ENCODE results near the gene SCAMP5. TPM values are rescaled to one million over a fixed set of nuclear protein-coding genes. Genes with fewer than 3 reads are reported as not detected.

The SCAMP5 gene
- total and polyA plus RNA-seq, 2 of the 13 experiments (the other 11 are each of a cell fraction or from before 2014, with no cell fraction given): 34.3 to 49.0 TPM

GRCh38 chr15:75065467-75065850 is 70.1 kb downstream of the SCAMP5 start (continued):
- TF ChIP-seq HOXA9 (CRISPR knock-in tag; IDR thresholded peaks at IDR 0.05; ENCODE audit: borderline replicate concordance) (no peak), SNAI1 (CRISPR knock-in tag; IDR thresholded peaks at IDR 0.05; ENCODE audit: borderline replicate concordance) (no peak), ELF3 (CRISPR knock-in tag; IDR thresholded peaks at IDR 0.05) (peak; percentile 85), MTF2 (CRISPR knock-in tag; IDR thresholded peaks at IDR 0.05; ENCODE audit: borderline replicate concordance) (no peak), SIX4 (CRISPR knock-in tag; IDR thresholded peaks at IDR 0.05) (peak; percentile 19; the same call in 1 of the 2 replicates), ZNF780A (CRISPR knock-in tag; IDR thresholded peaks at IDR 0.05) (no peak), NCOA2 (CRISPR knock-in tag; IDR thresholded peaks at IDR 0.05) (peak; percentile 58; the same call in 1 of the 2 replicates), ZNF263 (CRISPR knock-in tag; IDR thresholded peaks at IDR 0.05) (0 out of 2 replicates have a peak, but pooled peaks have one; percentile 17), BHLHE40 (IDR thresholded peaks at IDR 0.05; ENCODE audit: low read length) (no peak), FOXA1 (IDR thresholded peaks at IDR 0.05) (no peak), FOXA1 (CRISPR knock-in tag; IDR thresholded peaks at IDR 0.05) (peak; percentile 70), ZNF180 (CRISPR knock-in tag; IDR thresholded peaks at IDR 0.05; ENCODE audit: borderline replicate concordance, low read depth) (no peak), SOX6 (IDR thresholded peaks at IDR 0.05) (no peak), SOX6 (CRISPR knock-in tag; IDR thresholded peaks at IDR 0.05) (peak; percentile 77), ZNF644 (CRISPR knock-in tag; IDR thresholded peaks at IDR 0.05; ENCODE audit: low read depth) (no peak; the same call in 1 of the 2 replicates), HNRNPUL1 (IDR thresholded peaks at IDR 0.05; ENCODE audit: low read depth, low read length) (no peak), RBM22 (optimal IDR thresholded peaks at IDR 0.05; ENCODE audit: low read length) (no peak), THAP9 (CRISPR knock-in tag; IDR thresholded peaks at IDR 0.05; ENCODE audit: borderline replicate concordance) (peak; percentile 47; the same call in 1 of the 2 replicates), EED (CRISPR knock-in tag; IDR thresholded peaks at IDR 0.05) (no peak), SMAD3 (CRISPR knock-in tag; IDR thresholded peaks at IDR 0.05) (no peak), AFF4 (CRISPR knock-in tag; IDR thresholded peaks at IDR 0.05) (no peak), RFXAP (CRISPR knock-in tag; IDR thresholded peaks at IDR 0.05; ENCODE audit: borderline replicate concordance) (no peak; the same call in 1 of the 2 replicates), SOX5 (CRISPR knock-in tag; IDR thresholded peaks at IDR 0.05; ENCODE audit: borderline replicate concordance) (peak; percentile 79; the same call in 1 of the 2 replicates), ZBTB42 (CRISPR knock-in tag; IDR thresholded peaks at IDR 0.05) (no peak), MIER2 (CRISPR knock-in tag; IDR thresholded peaks at IDR 0.05) (peak; percentile 23; the same call in 1 of the 2 replicates), GABPA (IDR thresholded peaks at IDR 0.05; ENCODE audit: low read depth, low read length) (no peak), GABPA (CRISPR knock-in tag; IDR thresholded peaks at IDR 0.05; ENCODE audit: low read depth) (no peak)

Data from HepG2 (cell line).